Measurements from ENCODE around the gene TAS2R5.
"Not testable (repeated sequence)": the region's sequence is repeated elsewhere in the genome, so short reads cannot be mapped to it uniquely, and the experiment has no call there.

Gene TAS2R5

DNA sequence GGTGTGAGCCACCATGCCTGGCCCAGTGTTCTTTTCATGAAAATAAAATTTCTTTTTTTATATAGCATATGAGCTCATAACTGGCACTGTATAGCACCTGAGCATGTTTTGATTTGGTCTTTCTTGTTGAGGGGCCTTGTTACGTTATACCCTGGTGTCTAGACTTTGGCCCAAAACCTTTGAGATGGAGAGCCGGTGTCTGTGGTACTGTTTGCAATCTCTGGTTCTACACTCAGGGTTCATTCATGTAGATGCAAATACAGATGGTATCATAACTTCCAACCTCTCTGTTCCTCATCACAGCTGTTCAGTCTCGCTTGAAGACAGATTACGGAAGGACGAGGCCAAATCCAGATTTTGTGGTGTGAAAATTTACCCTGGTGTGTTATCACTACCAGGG is at the start of gene TAS2R5:
Gene TAS2R5 (plus strand): TSS at position 301 of the 400 bp plus-strand sequence. CDS start 145 bp downstream, outside the sequence.
- no peak for DNase-seq

GRCh38 chr7:141742229-141742628 is 47.8 kb upstream of the TAS2R5 start:
- no peak for DNase-seq

DNA sequence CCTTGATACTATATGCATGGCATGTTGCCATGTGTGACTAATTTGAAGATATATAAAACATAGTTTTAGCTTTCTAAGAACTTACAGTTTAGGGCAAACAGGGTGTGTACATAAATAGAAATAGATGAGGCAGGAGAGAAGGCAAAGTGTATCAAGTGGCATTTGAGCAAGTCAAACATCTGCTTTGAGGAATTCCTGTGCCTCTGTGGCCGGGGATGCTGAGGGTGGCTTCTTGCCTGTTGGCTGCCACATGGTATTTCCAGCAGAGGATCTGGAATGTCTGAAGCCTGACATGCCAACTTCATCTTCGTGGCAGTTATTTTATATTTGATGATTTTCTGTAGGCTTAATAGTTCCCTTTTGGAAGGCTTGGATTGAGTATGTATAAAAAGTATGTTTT is 45.9 kb upstream of the TAS2R5 start:
- DNase-seq, result no peak

GRCh38 chr7:141748396-141748795 is 41.6 kb upstream of the TAS2R5 start:
- no peak for DNase-seq

GRCh38 chr7:141751904-141752303 is 38.1 kb upstream of the TAS2R5 start:
- DNase-seq, result not testable (repeated sequence)

DNA sequence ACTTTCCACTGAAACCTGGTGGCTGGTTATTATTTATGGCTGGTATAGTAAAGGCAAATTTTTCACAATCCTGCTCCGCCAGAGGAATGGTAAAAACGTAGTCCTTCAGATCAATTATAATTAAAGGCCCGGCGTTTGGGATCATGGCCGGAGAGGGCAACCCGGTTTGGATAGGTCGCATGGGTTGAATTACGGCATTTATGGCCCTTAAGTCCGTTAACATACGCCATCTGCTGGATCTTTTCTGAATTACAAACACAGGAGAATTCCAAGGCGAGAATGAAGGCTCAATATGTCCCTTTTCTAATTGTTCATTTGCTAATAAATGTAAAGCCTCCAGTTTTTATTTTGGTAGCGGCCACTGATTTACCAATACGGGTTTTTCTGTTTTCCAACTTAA is 37.4 kb upstream of the TAS2R5 start:
- DNase-seq, result no peak

GRCh38 chr7:141754939-141755338 is 35.1 kb upstream of the TAS2R5 start:
- DNase-seq, result no peak

- no peak for DNase-seq
These were observed 26.2 kb upstream of the TAS2R5 start, which contains the start of gene TAS2R3 for GRCh38 chr7:141763797-141764196. TAS2R3 (plus strand) TSS chr7:141764097; CDS start chr7:141764159, 62 bp downstream.

DNA sequence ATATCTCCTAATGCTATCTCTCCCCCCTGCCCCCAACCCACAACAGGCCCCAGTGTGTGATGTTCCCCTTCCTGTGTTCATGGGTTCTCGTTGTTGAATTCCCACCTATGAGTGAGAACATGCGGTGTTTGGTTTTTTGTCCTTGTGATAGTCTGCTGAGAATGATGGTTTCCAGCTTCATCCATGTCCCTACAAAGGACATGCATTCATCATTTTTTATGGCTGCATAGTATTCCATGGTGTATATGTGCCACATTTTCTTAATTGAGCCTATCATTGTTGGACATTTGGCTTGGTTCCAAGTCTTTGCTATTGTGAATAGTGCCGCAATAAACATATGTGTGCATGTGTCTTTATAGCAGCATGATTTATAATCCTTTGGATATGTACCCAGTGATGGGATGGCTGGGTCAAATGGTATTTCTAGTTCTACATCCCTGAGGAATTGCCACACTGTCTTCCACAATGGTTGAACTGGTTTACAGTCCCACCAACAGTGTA is 19.9 kb upstream of the TAS2R5 start:
- DNase-seq, result not testable (repeated sequence)

DNA sequence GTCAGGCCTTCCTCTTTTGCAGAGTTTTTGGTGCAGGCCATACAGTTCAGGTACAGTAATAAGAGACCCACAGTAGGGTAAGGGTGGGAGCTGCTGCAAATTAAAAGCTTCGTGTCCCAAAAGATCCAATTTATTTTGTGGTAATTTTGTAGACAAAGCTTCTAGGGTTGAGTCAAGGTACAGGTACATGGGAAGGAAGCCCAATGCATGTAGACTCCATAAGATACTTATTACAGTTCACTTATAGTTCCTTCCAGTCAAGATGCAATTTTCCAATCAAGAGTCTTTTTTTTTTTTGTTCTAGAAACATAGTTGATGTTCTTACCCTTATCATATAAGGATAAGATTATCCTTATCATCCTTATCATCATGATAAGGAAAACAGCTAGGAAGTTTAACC is 13.6 kb upstream of the TAS2R5 start, which contains the start of gene TAS2R4:
Gene TAS2R4 (plus strand): TSS at position 301 of the 400 bp plus-strand sequence. CDS start 1,815 bp downstream, outside the sequence.
- DNase-seq, result no peak

GRCh38 chr7:141785706-141786552 is 4.1 kb upstream of the TAS2R5 start:
- DNase-seq, result peak; percentile 33

DNA sequence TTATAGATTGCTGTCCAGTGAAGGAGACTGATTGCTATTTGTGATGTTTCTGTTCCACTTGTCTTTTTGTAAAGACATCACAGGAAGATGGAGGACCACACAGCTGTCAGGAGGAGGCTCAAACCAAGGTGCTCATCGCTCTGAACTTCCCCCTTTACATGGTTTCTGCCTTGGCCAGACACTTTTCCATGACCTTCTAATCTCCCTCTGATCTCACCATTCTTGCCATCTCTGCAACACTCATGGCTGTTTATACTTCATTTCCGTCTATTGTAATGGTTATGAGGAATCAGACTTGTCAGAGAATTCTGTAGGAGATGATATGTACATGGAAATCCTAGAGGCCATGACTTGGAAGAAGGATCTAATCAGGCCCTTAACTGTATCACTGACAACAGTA is 1.7 kb upstream of the TAS2R5 start:
- DNase-seq, result no peak

DNA sequence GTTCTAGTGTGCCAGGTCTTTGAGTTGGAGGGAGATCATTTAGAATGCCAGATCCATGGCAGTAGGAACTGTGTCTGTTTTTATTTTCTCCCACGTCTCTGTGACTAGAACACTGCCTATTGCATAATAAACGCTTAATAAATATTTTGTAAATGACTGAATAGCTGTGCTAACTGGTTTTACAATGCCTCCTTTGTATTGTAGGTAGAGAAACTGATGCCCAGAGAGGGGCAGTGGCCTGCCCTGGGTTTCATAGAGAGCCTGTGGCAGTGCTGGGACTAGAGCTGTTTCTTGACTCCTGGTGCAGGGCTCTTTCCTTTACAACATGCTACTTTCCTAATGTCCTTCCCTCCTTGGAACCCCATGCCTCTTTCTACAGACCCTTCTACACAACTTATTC is 2.5 kb downstream of the TAS2R5 start:
- no peak for DNase-seq

- no peak for DNase-seq
These were observed 30.1 kb downstream of the TAS2R5 start for GRCh38 chr7:141820067-141820466.

DNA sequence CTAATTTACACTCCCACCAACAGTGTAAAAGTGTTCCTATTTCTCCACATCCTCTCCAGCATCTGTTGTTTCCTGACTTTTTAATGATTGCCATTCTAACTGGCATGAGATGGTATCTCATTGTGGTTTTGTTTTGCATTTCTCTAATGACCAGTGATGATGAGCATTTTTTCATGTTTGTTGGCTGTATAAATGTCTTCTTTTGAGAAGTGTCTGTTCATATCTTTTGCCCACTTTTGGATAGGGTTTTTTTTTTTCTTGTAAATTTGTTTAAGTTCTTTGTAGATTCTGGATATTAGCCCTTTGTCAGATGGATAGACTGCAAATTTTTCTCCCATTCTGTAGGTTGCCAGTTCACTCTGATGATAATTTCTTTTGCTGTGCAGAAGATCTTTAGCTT is 32.4 kb downstream of the TAS2R5 start:
- not testable (repeated sequence) for DNase-seq

- DNase-seq, result no peak
These were observed 47.7 kb downstream of the TAS2R5 start for GRCh38 chr7:141837683-141838082.

DNA sequence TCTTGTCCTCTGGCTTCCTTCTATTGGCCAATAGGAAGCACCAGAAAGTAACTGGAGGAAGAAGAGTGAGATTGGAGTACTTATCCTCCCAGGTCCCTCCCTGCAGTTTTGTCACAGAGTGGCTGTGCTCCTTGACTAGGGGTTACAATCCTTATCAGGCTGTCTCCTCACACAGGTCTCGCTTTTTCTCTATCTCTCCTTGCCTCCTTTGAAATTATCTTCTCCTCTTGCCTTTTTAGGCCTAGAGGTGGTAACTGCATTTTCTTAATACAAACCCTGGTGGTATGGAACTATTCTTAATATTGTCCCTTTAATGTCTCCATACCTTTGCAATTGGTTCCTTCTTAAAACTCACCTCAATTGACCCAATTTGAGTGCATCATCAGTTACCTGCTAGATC is 48.6 kb downstream of the TAS2R5 start:
- DNase-seq, result no peak

DNA sequence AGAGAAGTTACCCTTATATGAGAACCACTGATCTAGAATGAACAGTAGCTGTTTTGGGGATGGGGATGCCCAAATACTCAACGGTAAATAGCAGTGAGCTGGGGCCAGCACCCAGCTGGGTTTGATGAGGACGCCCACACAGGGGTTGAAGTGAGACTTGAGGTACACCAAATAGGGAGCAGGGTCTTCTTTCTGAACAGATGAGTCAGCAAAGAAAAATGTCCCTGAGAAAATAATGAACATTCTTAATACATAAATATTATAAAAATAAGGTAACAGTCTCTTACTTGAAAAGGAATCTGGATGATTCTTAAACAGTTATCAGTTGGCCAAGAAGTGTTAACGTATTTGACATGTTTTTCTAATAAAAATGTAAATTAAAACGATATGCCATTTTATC is 49.2 kb downstream of the TAS2R5 start:
- no peak for DNase-seq

GRCh38 chr7:141840708-141841107 is 50.7 kb downstream of the TAS2R5 start:
- no peak for DNase-seq

Data from NCI-H1436 (cell line).